ENCODE measurements around the gene PKD2L2.
"Not testable (repeated sequence)": the region's sequence is repeated elsewhere in the genome, so short reads cannot be mapped to it uniquely, and the experiment has no call there.

The PKD2L2 gene

DNA sequence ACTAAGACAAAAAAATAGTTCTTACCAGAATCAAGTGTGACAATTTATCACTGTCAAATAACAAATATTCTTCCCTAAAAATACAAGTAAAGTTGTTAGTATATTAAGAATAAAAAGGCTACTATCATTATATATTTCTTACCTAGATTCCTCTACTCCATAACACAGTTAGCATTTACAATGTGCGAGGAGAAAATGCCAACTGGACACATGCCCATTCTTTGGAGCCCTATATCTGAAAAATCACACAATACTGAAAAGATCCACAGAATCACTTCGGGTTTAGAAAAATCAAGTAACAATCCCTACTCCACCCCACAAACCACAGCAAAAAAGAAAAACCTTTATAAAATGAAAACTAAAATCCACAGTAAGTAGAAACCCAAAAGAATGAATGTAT lies 70.9 kb downstream of the PKD2L2 start:
- no peak for DNase-seq

DNA sequence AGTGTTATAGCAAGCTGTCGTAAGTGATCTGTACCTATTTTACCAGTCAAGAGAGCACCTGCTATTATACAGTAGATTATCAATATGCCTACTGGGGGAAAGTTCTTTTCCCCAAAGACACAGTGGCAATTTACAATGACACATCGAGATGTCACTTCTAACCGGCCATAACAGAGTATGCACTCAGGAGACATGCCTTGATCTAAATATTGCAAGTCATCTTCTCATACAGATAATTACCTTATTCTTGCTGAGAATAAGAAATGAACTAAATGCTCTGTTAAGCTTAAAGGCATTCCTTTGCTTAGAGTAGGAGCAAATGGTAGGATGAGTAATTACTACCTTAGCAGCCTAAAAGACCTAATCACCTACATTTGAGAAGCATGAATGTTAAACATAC lies 71.6 kb downstream of the PKD2L2 start:
- no peak for DNase-seq

DNA sequence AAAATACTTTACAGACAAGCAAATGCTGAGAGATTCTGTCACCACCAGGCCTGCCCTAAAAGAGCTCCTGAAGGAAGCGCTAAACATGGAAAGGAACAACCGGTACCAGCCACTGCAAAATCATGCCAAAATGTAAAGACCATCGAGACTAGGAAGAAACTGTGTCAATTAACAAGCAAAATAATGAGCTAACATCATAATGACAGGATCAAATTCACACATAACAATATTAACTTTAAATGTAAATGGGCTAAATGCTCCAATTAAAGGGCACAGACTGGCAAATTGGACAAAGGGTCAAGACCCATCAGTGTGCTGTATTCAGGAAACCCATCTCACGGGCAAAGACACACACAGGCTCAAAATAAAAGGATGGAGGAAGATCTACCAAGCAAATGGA lies 81.1 kb downstream of the PKD2L2 start:
- not testable (repeated sequence) for DNase-seq

DNA sequence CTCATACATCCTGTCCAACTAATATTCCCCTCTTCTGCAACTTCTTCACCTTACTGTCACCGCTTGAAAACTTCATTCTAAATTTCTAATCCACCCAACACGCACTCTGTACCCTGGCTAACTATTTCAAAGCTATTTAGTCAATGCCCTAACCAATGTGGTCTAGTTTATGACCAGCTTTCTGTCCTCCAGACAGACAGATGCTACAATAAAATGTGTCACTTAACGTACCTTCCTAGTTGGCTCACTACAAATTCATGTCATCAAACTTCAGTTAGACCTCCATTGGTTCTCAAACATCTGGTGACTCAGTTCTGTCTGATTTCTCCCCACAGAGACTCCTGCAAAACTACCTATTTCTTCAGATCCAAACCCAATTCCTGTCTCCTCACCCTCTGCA lies 86.0 kb downstream of the PKD2L2 start:
- no peak for DNase-seq

DNA sequence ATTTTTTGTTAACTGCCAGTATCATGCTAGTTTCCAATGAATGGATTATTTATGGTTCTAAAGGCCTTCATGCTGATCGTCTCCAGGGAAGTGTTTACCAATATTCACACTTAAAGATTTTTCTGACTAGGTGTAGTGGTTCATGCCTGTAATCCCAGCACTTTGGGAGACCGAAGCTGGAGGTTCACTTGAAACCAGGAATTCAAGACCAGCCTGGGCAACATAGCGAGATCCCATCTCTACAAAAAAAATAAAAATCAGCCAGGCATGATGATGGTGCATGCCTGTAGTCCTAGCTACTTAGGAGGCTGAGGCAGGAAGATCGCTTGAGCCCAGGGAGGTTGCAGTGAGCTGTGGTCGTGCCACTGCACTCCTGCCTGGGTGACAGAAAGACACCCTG lies 100.2 kb downstream of the PKD2L2 start:
- no peak for DNase-seq

Data from fibroblast of skin of right quadriceps (primary cell).